ENCODE measurements around the gene CEP128.

The CEP128 gene

DNA sequence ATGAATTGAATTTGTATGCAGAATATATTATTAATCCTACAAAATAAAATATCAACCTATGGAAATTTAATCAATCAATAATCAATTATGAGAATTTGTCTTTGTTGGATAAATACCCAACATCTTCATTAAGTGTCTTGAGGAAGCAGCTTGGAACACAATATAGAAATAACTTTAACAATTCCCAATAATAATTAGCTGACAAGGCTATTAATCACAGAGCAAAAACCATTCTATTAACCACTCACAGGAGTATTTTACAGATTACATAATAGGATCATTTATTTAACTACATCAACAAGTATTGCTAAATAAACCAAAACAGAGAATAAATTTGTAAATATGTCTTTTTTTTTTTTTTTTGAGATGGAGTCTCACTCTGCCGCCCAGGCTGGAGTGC, 190.3 kb downstream of the CEP128 start:
- TF ChIP-seq EZH2 (IDR thresholded peaks at IDR 0.05; ENCODE audit: borderline replicate concordance, low read depth, low read length, severe bottlenecking) = no peak
- TF ChIP-seq, protein P1, sequence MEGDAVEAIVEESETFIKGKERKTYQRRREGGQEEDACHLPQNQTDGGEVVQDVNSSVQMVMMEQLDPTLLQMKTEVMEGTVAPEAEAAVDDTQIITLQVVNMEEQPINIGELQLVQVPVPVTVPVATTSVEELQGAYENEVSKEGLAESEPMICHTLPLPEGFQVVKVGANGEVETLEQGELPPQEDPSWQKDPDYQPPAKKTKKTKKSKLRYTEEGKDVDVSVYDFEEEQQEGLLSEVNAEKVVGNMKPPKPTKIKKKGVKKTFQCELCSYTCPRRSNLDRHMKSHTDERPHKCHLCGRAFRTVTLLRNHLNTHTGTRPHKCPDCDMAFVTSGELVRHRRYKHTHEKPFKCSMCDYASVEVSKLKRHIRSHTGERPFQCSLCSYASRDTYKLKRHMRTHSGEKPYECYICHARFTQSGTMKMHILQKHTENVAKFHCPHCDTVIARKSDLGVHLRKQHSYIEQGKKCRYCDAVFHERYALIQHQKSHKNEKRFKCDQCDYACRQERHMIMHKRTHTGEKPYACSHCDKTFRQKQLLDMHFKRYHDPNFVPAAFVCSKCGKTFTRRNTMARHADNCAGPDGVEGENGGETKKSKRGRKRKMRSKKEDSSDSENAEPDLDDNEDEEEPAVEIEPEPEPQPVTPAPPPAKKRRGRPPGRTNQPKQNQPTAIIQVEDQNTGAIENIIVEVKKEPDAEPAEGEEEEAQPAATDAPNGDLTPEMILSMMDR (IDR thresholded peaks at IDR 0.05; ENCODE audit: borderline replicate concordance, extremely low read depth, low read length, poor library complexity, severe bottlenecking) = no peak
- H4K20me1 ChIP-seq (ENCODE audit: insufficient read depth, low read length) = no peaks in the 10 kb centered on the region
- DNase-seq (no peak), ATAC-seq (ENCODE audit: insufficient read depth, low read depth) (no peak)
- H3K9ac ChIP-seq (ENCODE audit: low read depth, low read length) = no peak overlapping the region
- no peaks in the 10 kb centered on the region for H3K27me3 ChIP-seq (ENCODE audit: insufficient read depth, low read length, poor library complexity)
- no peaks in the 10 kb centered on the region for H3K4me1 ChIP-seq (ENCODE audit: insufficient read depth, low read length)
- H3K4me3 ChIP-seq (ENCODE audit: low read depth in 1 of 2, low read length in 2 of 2) = no peak overlapping the region
- H3K27ac ChIP-seq (ENCODE audit: low read length) = no peak overlapping the region
- no peaks in the 10 kb centered on the region for H3K79me2 ChIP-seq (ENCODE audit: insufficient read depth, low read length)
- no peaks in the 10 kb centered on the region for H3K9me3 ChIP-seq (ENCODE audit: insufficient read depth, low read length, severe bottlenecking)
- H3K4me2 ChIP-seq (ENCODE audit: insufficient read depth, low read length) = no peak overlapping the region
- no peak overlapping the region for H2AFZ ChIP-seq (ENCODE audit: low read depth, low read length)
- H3K36me3 ChIP-seq (ENCODE audit: insufficient read depth, low read length) = peaks cover 60% of the 10 kb centered on the region

DNA sequence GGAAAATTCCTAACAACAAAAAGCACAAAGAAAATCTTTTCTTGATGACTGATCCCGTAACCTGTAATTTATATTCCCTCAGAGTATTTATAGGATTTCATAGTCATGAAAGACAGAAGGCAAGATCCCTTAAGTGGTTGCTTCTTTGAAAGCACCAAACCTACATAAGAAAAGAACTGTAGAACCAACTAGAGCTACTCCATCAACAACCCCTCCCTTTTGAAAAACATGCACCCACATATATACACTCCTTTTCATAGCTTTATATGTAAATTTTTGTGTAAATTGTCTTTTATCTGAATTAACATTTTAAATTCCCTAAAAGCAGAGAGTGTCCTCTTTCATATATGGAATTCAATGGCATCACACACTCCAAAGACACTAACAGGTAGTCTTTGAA, 215.3 kb downstream of the CEP128 start:
- no peak overlapping the region for H2AFZ ChIP-seq (ENCODE audit: low read depth, low read length)
- H4K20me1 ChIP-seq (ENCODE audit: insufficient read depth, low read length) = no peaks in the 10 kb centered on the region
- no peak overlapping the region for H3K9ac ChIP-seq (ENCODE audit: low read depth, low read length)
- ATAC-seq (ENCODE audit: insufficient read depth, low read depth) (no peak), DNase-seq (no peak)
- TF ChIP-seq EZH2 (IDR thresholded peaks at IDR 0.05; ENCODE audit: borderline replicate concordance, low read depth, low read length, severe bottlenecking) = no peak
- TF ChIP-seq, protein P1 (IDR thresholded peaks at IDR 0.05; ENCODE audit: borderline replicate concordance, extremely low read depth, low read length, poor library complexity, severe bottlenecking) = no peak
- H3K36me3 ChIP-seq (ENCODE audit: insufficient read depth, low read length) = peaks cover 34% of the 10 kb centered on the region; the same call in 1 of the 2 replicates
- no peak overlapping the region for H3K27ac ChIP-seq (ENCODE audit: low read length)
- H3K79me2 ChIP-seq (ENCODE audit: insufficient read depth, low read length) = no peaks in the 10 kb centered on the region
- no peak overlapping the region for H3K4me2 ChIP-seq (ENCODE audit: insufficient read depth, low read length)
- no peaks in the 10 kb centered on the region for H3K9me3 ChIP-seq (ENCODE audit: insufficient read depth, low read length, severe bottlenecking)
- H3K4me3 ChIP-seq (ENCODE audit: low read depth in 1 of 2, low read length in 2 of 2) = no peak overlapping the region
- H3K27me3 ChIP-seq (ENCODE audit: insufficient read depth, low read length, poor library complexity) = no peaks in the 10 kb centered on the region
- no peaks in the 10 kb centered on the region for H3K4me1 ChIP-seq (ENCODE audit: insufficient read depth, low read length)

DNA sequence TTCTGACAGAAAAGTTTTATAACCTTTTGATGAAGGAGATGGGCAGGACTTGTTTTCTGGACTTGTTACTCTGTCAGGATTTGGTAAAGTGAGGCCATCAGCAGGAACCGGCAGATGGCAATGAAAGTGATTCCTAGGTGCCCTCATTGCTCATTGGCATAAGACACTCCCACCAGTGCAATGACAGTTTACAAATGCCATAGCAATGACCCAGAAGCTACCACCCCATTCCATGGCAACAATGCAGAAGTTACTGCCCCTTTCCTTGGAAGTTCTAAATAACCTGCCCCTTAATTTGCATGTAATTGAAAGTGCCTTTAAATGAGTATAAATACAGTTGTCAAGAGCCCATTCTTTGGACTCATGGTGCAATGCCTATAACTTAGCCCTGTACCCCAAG, 222.6 kb downstream of the CEP128 start:
- no peak for DNase-seq
- Histone ChIP-seq H3K9ac (ENCODE audit: low read depth, low read length) (no peak overlapping the region), H3K27me3 (ENCODE audit: insufficient read depth, low read length, poor library complexity) (no peaks in the 10 kb centered on the region)

More for the DNA sequence above, 222.6 kb downstream of the CEP128 start:
- no peak overlapping the region for H3K4me3 ChIP-seq (ENCODE audit: low read depth in 1 of 2, low read length in 2 of 2)
- no peaks in the 10 kb centered on the region for H4K20me1 ChIP-seq (ENCODE audit: insufficient read depth, low read length)
- H3K79me2 ChIP-seq (ENCODE audit: insufficient read depth, low read length) = no peaks in the 10 kb centered on the region
- no peak overlapping the region for H3K4me2 ChIP-seq (ENCODE audit: insufficient read depth, low read length)
- TF ChIP-seq, protein P1 (IDR thresholded peaks at IDR 0.05; ENCODE audit: borderline replicate concordance, extremely low read depth, low read length, poor library complexity, severe bottlenecking) = no peak
- no peak for TF ChIP-seq EZH2 (IDR thresholded peaks at IDR 0.05; ENCODE audit: borderline replicate concordance, low read depth, low read length, severe bottlenecking)
- no peak for ATAC-seq (ENCODE audit: insufficient read depth, low read depth)
- no peaks in the 10 kb centered on the region for H3K9me3 ChIP-seq (ENCODE audit: insufficient read depth, low read length, severe bottlenecking)
- H2AFZ ChIP-seq (ENCODE audit: low read depth, low read length) = no peak overlapping the region
- peak overlapping the region; percentile 34 for H3K27ac ChIP-seq (ENCODE audit: low read length)
- H3K36me3 ChIP-seq (ENCODE audit: insufficient read depth, low read length) = peaks cover 26% of the 10 kb centered on the region; the same call in 1 of the 2 replicates
- peaks cover 45% of the 10 kb centered on the region for H3K4me1 ChIP-seq (ENCODE audit: insufficient read depth, low read length)

Data from DND-41 (cell line).